GM04503 (cell line): ENCODE results near the gene LRRC59.
"Not testable (repeated sequence)": the region's sequence is repeated elsewhere in the genome, so short reads cannot be mapped to it uniquely, and the experiment has no call there.

Experiments
- DNase-seq: peaks from one replicate; pipeline ENCODE4 v3.0.0-alpha.2; 2012; ENCODE audit warnings: low read depth

Gene LRRC59

GRCh38 chr17:50346313-50347116 is 50.8 kb downstream of the LRRC59 start:
- DNase-seq: no peak

- no peak for DNase-seq
Measured at GRCh38 chr17:50345432-50346312, 51.7 kb downstream of the LRRC59 start, which contains the start of gene XYLT2. TSS of gene XYLT2 (plus strand) at chr17:50346126. CDS start at chr17:50346141, 15 bp downstream.

DNA sequence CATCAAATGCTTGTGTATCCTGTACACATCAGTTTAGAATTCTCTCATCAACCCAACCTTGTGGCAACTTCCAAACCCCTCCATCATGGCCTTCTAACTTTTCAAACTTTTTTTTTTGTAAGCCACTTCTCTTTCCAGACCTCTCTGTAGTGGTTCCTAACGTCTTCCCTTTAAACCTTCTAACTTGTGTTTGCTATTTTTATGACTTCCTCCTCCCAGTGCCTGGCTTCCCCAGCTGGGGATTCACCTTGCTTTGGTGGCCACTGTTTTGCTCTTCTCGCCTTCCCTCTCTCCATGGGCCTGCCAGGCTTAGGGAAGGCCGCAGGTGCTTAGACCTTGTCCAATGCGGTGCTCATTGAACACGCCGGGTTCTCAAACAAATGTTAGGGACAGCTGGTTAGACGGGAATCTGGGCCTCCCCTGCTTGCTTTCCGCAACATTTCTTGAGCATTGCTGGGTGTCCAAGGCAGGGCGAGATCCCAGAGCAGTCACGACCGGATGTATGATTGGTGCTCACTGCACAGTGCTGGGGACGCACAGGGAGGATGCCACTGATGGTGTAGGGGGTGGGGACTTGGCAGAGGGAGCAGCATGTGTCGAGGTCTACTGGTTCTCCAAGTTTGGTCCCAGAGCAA is 52.5 kb downstream of the LRRC59 start:
- no peak for DNase-seq

- DNase-seq: no peak
Measured at GRCh38 chr17:50339381-50339780, 57.9 kb downstream of the LRRC59 start.

DNA sequence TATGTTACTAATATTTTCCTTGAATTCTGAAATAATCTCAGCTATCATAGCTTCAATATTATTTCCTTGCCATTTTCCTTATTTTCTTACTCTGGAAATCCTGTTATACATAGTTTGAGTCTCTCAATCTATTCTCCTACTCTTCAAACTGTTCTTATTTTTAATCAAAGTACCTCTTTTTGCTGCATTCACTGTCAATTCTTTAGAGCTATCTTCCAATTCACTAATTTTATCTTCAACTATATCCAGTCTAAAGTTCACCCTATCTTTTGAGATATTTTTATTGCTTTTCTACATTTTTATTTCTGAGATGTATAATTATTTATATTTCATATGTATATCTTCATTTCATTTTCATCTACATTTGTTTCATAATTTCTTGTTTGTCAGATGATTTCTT is 58.7 kb downstream of the LRRC59 start:
- DNase-seq: no peak

DNA sequence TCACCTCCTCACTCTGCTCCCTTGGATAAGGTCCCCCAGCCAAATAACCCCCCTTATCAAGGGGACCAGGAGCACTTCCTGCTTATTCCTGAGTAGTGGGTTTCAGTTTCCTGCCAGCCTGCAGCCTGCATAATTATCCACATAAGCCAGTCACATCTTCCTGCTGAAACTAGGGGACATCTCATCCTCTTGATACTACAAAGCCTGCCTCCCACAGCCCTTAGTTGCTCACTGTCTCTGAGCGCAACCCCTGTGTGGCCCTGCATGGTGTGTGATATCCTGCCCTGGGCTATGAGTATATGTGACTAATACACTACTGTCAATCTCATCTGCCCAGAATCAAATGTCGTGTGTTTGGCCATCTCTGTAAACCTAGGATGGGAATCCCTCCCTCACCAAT is 59.4 kb downstream of the LRRC59 start:
- no peak for DNase-seq

DNA sequence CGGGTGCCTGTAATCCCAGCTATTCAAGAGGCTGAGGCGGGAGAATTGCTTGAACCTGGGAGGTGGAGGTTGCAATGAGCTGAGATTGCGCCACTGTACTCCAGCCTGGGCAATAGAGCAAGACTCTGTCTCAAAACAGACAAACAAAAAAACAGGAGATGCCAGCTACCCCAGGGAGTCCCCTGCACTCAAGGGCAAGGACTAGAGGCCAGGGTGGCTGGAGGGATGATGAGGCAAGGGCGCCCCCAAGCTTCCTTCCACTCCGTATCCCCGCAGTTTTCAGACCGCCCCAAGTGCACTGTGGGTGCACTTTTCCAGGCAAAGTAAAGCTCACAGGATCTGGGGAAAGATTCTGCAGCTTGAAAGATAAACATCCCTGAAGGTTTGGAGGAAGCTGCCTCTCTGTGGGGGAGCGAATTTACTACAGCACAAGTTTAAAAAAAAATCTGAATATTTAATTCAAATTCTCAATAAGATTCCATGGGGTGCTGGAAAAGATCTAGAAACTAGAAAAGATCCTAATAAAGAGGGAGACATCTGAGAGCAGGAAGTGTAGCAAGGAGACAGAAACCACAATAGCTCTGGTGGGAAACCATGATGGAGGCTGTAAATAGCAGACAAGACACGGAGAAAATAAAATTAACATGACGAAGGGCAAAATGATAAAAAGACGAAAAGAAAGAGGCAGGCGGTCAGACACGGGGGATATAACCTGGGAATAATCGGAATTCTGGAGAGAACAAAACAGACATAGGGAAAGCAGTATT is 63.8 kb downstream of the LRRC59 start:
- DNase-seq: not testable (repeated sequence)

GRCh38 chr17:50332196-50332595 is 65.1 kb downstream of the LRRC59 start:
- no peak for DNase-seq
